Activated CD8-positive, alpha-beta memory T cell treated with anti-CD3 and anti-CD28 coated beads, Interleukin-2, amount 10 ng/mL, durations not matched to agents 7 days and 5 days (primary cell): ENCODE results near the gene DIP2C. TPM values are rescaled to one million over a fixed set of nuclear protein-coding genes. Genes with fewer than 3 reads are reported as not detected.
"Not testable (repeated sequence)": the region's sequence is repeated elsewhere in the genome, so short reads cannot be mapped to it uniquely, and the experiment has no call there.

Experiments used
- ATAC-seq: fragments of 150-1000 bp; cut with Tn5 transposase; one replicate; pipeline ENCODE4 v1.10.0; 2021; ENCODE audit warnings: moderate library complexity
- CTCF ChIA-PET: fragments of 350-600 bp; sonication (Branson Sonifier 250); formaldehyde crosslinking; loops from one replicate; lab custom pipeline; 2021; ENCODE audit warnings: antibody characterized with exemption; lab: Charles Lee
- DNase-seq: peaks from one replicate; pipeline ENCODE4 v3.0.0-alpha.2; 2020
- H3K27ac Mint-ChIP-seq: one replicate; pipeline ENCODE4 v1.8.0; 2021; ENCODE audit warnings: mild to moderate bottlenecking, mixed read lengths
- H3K27me3 Mint-ChIP-seq: one replicate; pipeline ENCODE4 v1.8.0; 2021; ENCODE audit warnings: mixed read lengths
- H3K36me3 Mint-ChIP-seq: one replicate; pipeline ENCODE4 v1.8.0; 2021; ENCODE audit warnings: mild to moderate bottlenecking, mixed read lengths
- H3K4me1 Mint-ChIP-seq: one replicate; pipeline ENCODE4 v1.8.0; 2021; ENCODE audit warnings: mixed read lengths
- H3K4me3 Mint-ChIP-seq: one replicate; pipeline ENCODE4 v1.8.0; 2021; ENCODE audit warnings: mild to moderate bottlenecking, moderate library complexity, mixed read lengths
- H3K9me3 Mint-ChIP-seq: one replicate; pipeline ENCODE4 v1.8.0; 2022; ENCODE audit warnings: low read depth, mixed read lengths
- total RNA-seq, 2 experiments: library from RNA; stranded (reverse); gene quantifications; one replicate each; pipeline ENCODE4 v1.2.3, GENCODE V29; 2021

The DIP2C gene
- total RNA-seq, 2 experiments from 2014 or later, result 0.26 to 0.99 TPM

- ATAC-seq (no peak), DNase-seq (no peak)
- peaks cover 4% of the 10 kb centered on the region for H3K27me3 Mint-ChIP-seq
- H3K9me3 Mint-ChIP-seq, result peaks cover 9% of the 10 kb centered on the region
- CTCF ChIA-PET, result no interaction called here
- no peak overlapping the region for H3K27ac Mint-ChIP-seq
- no peaks in the 10 kb centered on the region for H3K36me3 Mint-ChIP-seq
- H3K4me1 Mint-ChIP-seq, result no peaks in the 10 kb centered on the region
- no peak overlapping the region for H3K4me3 Mint-ChIP-seq
Measured at GRCh38 chr10:666237-667012, 23.0 kb downstream of the DIP2C start.

- peaks cover 9% of the 10 kb centered on the region for H3K9me3 Mint-ChIP-seq
- H3K36me3 Mint-ChIP-seq, result no peaks in the 10 kb centered on the region
- DNase-seq (no peak), ATAC-seq (no peak)
- no peaks in the 10 kb centered on the region for H3K4me1 Mint-ChIP-seq
- no peak overlapping the region for H3K4me3 Mint-ChIP-seq
- no peak overlapping the region for H3K27ac Mint-ChIP-seq
- H3K27me3 Mint-ChIP-seq, result peaks cover 4% of the 10 kb centered on the region
- CTCF ChIA-PET, result no interaction called here
Measured at GRCh38 chr10:665579-666091, 23.8 kb downstream of the DIP2C start.

GRCh38 chr10:664893-665292 is 24.6 kb downstream of the DIP2C start:
- no peaks in the 10 kb centered on the region for H3K36me3 Mint-ChIP-seq
- peaks cover 4% of the 10 kb centered on the region for H3K9me3 Mint-ChIP-seq
- no peak overlapping the region for H3K4me3 Mint-ChIP-seq
- CTCF ChIA-PET, result no interaction called here
- ATAC-seq (no peak), DNase-seq (no peak)
- H3K27me3 Mint-ChIP-seq, result peaks cover 4% of the 10 kb centered on the region
- H3K4me1 Mint-ChIP-seq, result no peaks in the 10 kb centered on the region
- H3K27ac Mint-ChIP-seq, result no peak overlapping the region

- CTCF ChIA-PET, result no interaction called here
- no peaks in the 10 kb centered on the region for H3K4me1 Mint-ChIP-seq
- ATAC-seq, result no peak
Measured at GRCh38 chr10:664301-664700, 25.2 kb downstream of the DIP2C start.

GRCh38 chr10:663831-664251 is 25.6 kb downstream of the DIP2C start:
- Mint-ChIP-seq H3K4me3 (no peak overlapping the region), H3K27me3 (peaks cover 4% of the 10 kb centered on the region), H3K4me1 (no peaks in the 10 kb centered on the region), H3K36me3 (no peaks in the 10 kb centered on the region), H3K27ac (no peak overlapping the region), H3K9me3 (no peaks in the 10 kb centered on the region)
- ATAC-seq, result no peak
- CTCF ChIA-PET, result no interaction called here
- no peak for DNase-seq

More at GRCh38 chr10:664301-664700, 25.2 kb downstream of the DIP2C start:
- Mint-ChIP-seq H3K27ac (no peak overlapping the region), H3K36me3 (no peaks in the 10 kb centered on the region), H3K27me3 (peaks cover 4% of the 10 kb centered on the region), H3K4me3 (no peak overlapping the region), H3K9me3 (peaks cover under 1% of the 10 kb centered on the region)
- no peak for DNase-seq

GRCh38 chr10:663466-663751 is 26.1 kb downstream of the DIP2C start:
- Mint-ChIP-seq H3K36me3 (no peaks in the 10 kb centered on the region), H3K4me3 (no peak overlapping the region), H3K9me3 (no peaks in the 10 kb centered on the region), H3K4me1 (no peaks in the 10 kb centered on the region), H3K27me3 (peaks cover 4% of the 10 kb centered on the region), H3K27ac (no peak overlapping the region)
- no peak for DNase-seq
- CTCF ChIA-PET, result no interaction called here
- no peak for ATAC-seq

GRCh38 chr10:662686-663465 is 26.6 kb downstream of the DIP2C start:
- H3K36me3 Mint-ChIP-seq, result no peaks in the 10 kb centered on the region
- DNase-seq, result no peak
- H3K4me1 Mint-ChIP-seq, result no peaks in the 10 kb centered on the region
- no peaks in the 10 kb centered on the region for H3K9me3 Mint-ChIP-seq
- H3K4me3 Mint-ChIP-seq, result no peak overlapping the region
- ATAC-seq, result no peak
- CTCF ChIA-PET, result no interaction called here
- H3K27me3 Mint-ChIP-seq, result peaks cover 4% of the 10 kb centered on the region
- H3K27ac Mint-ChIP-seq, result no peak overlapping the region

- peaks cover 4% of the 10 kb centered on the region for H3K27me3 Mint-ChIP-seq
- no peak overlapping the region for H3K27ac Mint-ChIP-seq
- H3K36me3 Mint-ChIP-seq, result no peaks in the 10 kb centered on the region
- DNase-seq, result no peak
- H3K9me3 Mint-ChIP-seq, result no peaks in the 10 kb centered on the region
- no peaks in the 10 kb centered on the region for H3K4me1 Mint-ChIP-seq
- no peak for ATAC-seq
- H3K4me3 Mint-ChIP-seq, result no peak overlapping the region
- CTCF ChIA-PET, result no interaction called here
Measured at GRCh38 chr10:662223-662605, 27.3 kb downstream of the DIP2C start.

GRCh38 chr10:661597-662222 is 27.8 kb downstream of the DIP2C start:
- no peak overlapping the region for H3K27ac Mint-ChIP-seq
- ATAC-seq (no peak), DNase-seq (no peak)
- no peaks in the 10 kb centered on the region for H3K4me1 Mint-ChIP-seq
- no peaks in the 10 kb centered on the region for H3K9me3 Mint-ChIP-seq
- no peak overlapping the region for H3K4me3 Mint-ChIP-seq
- peaks cover 4% of the 10 kb centered on the region for H3K27me3 Mint-ChIP-seq
- no peaks in the 10 kb centered on the region for H3K36me3 Mint-ChIP-seq
- CTCF ChIA-PET, result no interaction called here

GRCh38 chr10:660970-661596 is 28.4 kb downstream of the DIP2C start:
- H3K27ac Mint-ChIP-seq, result no peak overlapping the region
- no peaks in the 10 kb centered on the region for H3K9me3 Mint-ChIP-seq
- H3K4me3 Mint-ChIP-seq, result no peak overlapping the region
- H3K36me3 Mint-ChIP-seq, result no peaks in the 10 kb centered on the region
- CTCF ChIA-PET, result no interaction called here
- no peaks in the 10 kb centered on the region for H3K4me1 Mint-ChIP-seq
- DNase-seq (no peak), ATAC-seq (no peak)
- peaks cover 4% of the 10 kb centered on the region for H3K27me3 Mint-ChIP-seq

- Mint-ChIP-seq H3K4me3 (no peak overlapping the region), H3K9me3 (no peaks in the 10 kb centered on the region), H3K36me3 (no peaks in the 10 kb centered on the region), H3K27ac (no peak overlapping the region), H3K27me3 (peaks cover 4% of the 10 kb centered on the region), H3K4me1 (no peaks in the 10 kb centered on the region)
- CTCF ChIA-PET, result no interaction called here
- ATAC-seq, result no peak
- no peak for DNase-seq
Measured at GRCh38 chr10:660413-660969, 29.0 kb downstream of the DIP2C start.

GRCh38 chr10:659688-660141 is 29.8 kb downstream of the DIP2C start:
- Mint-ChIP-seq H3K27me3 (peaks cover 4% of the 10 kb centered on the region), H3K4me3 (no peak overlapping the region), H3K27ac (no peak overlapping the region), H3K9me3 (no peaks in the 10 kb centered on the region), H3K4me1 (no peaks in the 10 kb centered on the region), H3K36me3 (no peaks in the 10 kb centered on the region)
- DNase-seq, result no peak
- ATAC-seq, result no peak
- CTCF ChIA-PET, result no interaction called here

- H3K4me1 Mint-ChIP-seq, H3K9me3 Mint-ChIP-seq, ATAC-seq, DNase-seq, H3K36me3 Mint-ChIP-seq, CTCF ChIA-PET, H3K4me3 Mint-ChIP-seq, H3K27me3 Mint-ChIP-seq, H3K27ac Mint-ChIP-seq: not testable (repeated sequence)
Measured at GRCh38 chr10:657816-658350, 31.6 kb downstream of the DIP2C start.
